OCI-LY3 (cell line): ENCODE results near the gene HES6.

Experiments
- EZH2phosphoT487 ChIP-seq: fragments of 200-600 bp; shearing (Covaris generic); IDR thresholded peaks from 2 replicates; pipeline ENCODE4 v1.6.1; 2018; ENCODE audit warnings: antibody characterized with exemption, mixed run types, low read depth
- TF ChIP-seq, protein P1 (sequence below): fragments of 200-600, 300-600 bp; sonication (generic); IDR thresholded peaks from 2 replicates; pipeline ENCODE4 v1.5.1; 2014; ENCODE audit warnings: antibody characterized with exemption, low read length, low read depth

DNA sequence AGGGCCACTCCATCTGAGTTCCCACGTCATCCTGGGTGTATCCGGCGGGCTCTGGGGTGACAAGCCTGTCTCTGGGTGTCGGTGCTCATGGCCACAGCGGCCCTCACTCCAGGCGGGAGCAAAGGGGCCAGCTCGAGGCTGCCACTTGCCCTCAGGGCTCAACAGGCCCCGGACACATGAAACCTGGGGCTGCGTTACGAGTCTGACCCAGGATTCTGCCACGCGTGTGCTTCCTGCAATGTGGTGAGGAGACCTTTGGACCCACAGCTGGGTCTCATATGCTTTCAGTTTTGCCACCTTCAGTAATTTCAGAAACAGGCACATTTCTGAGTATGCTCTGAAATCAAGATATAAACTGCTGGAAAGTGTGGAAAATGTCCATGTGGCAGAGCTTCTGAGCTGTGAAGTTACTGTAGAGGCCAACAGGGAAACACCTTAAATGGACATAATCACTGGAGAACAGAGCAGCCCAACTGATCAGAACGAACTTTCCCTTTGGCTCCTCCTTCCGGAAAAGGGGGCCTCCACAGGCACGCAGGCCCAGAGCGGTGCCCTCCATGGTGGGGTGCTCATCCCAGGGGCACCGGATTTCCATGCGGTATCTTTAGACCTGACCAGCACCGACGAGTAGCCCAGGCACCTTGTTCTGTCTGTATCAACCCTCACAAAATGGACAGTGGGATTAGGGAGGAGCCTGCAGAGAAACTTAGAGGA is 34.5 kb upstream of the HES6 start:
- TF ChIP-seq, protein P1, sequence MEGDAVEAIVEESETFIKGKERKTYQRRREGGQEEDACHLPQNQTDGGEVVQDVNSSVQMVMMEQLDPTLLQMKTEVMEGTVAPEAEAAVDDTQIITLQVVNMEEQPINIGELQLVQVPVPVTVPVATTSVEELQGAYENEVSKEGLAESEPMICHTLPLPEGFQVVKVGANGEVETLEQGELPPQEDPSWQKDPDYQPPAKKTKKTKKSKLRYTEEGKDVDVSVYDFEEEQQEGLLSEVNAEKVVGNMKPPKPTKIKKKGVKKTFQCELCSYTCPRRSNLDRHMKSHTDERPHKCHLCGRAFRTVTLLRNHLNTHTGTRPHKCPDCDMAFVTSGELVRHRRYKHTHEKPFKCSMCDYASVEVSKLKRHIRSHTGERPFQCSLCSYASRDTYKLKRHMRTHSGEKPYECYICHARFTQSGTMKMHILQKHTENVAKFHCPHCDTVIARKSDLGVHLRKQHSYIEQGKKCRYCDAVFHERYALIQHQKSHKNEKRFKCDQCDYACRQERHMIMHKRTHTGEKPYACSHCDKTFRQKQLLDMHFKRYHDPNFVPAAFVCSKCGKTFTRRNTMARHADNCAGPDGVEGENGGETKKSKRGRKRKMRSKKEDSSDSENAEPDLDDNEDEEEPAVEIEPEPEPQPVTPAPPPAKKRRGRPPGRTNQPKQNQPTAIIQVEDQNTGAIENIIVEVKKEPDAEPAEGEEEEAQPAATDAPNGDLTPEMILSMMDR: no peak
- TF ChIP-seq EZH2phosphoT487: no peak
